OCI-LY1 (cell line): Measurements from ENCODE around the gene TMEFF2.

Source experiments
- EZH2 ChIP-seq: fragments of 200-600 bp; sonication (generic), shearing (Covaris generic); IDR thresholded peaks from 2 replicates; pipeline ENCODE4 v1.8.0; 2017; ENCODE audit warnings: borderline replicate concordance, mixed run types, mild to moderate bottlenecking, antibody characterized with exemption, low read length, moderate library complexity, mixed read lengths
- TF ChIP-seq, protein P1 (sequence below): fragments of 200-600 bp; sonication (generic), shearing (Covaris generic); IDR thresholded peaks from 2 replicates; pipeline ENCODE4 v1.5.1; 2017; ENCODE audit warnings: mild to moderate bottlenecking, antibody characterized with exemption, low read length, moderate library complexity, mixed read lengths

DNA sequence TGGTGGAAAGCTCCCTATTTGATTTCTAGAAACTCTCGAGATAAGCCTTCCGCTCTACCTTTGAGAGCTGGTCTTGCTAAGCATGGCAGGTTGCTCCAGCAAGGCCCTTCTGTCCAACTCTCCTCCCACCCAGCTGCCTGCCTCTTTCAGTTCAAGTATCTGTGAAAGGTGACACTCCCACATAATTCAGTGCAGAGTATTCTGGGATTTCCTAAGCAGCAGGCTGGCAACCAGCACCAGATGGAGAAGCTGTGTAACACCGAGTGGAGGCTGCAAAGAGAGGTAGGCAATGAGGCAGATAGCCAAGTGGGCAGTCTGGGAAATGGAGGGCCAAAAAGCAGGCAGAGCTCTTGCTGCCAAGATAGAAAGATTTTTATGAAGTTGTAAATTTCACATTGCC is 259.5 kb downstream of the TMEFF2 start:
- TF ChIP-seq, protein P1, sequence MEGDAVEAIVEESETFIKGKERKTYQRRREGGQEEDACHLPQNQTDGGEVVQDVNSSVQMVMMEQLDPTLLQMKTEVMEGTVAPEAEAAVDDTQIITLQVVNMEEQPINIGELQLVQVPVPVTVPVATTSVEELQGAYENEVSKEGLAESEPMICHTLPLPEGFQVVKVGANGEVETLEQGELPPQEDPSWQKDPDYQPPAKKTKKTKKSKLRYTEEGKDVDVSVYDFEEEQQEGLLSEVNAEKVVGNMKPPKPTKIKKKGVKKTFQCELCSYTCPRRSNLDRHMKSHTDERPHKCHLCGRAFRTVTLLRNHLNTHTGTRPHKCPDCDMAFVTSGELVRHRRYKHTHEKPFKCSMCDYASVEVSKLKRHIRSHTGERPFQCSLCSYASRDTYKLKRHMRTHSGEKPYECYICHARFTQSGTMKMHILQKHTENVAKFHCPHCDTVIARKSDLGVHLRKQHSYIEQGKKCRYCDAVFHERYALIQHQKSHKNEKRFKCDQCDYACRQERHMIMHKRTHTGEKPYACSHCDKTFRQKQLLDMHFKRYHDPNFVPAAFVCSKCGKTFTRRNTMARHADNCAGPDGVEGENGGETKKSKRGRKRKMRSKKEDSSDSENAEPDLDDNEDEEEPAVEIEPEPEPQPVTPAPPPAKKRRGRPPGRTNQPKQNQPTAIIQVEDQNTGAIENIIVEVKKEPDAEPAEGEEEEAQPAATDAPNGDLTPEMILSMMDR: no peak
- TF ChIP-seq EZH2: no peak
